GM18526 (cell line): ENCODE data around the gene FLT1.

Experiments used
- POLR2A ChIP-seq: IDR thresholded peaks from 3 replicates; pipeline ENCODE4 v1.6.1; 2011; ENCODE audit not compliant: insufficient read length; ENCODE audit errors: extremely low read depth

The FLT1 gene

DNA sequence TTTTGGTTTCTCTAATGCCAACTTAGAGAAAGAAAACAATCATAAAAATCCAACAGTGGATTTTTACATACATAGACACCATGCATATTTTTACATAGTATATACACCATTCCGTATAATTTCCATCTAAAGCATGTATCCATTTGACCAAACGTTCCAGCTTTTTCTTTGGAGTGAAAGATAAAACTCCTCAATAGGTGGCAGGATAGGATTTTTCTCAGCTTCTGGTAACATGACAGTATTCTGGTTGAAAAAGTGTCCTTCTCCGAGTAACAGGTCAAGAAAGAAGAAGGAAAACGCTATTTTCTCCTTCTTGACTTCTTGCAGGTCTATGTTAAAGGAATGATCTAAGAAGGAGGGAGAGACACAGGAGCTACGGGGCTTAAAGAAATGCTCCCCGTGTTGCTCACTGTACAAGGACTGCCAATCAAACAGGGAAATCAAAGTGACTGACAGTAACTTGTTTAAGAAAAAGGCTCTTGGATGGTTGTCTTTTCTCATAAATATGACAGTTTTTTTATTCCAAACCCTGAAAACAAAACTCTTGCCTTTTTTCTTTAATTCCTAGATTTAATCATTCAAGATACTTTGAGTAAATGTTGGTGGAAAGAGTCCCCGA, 11.5 kb downstream of the FLT1 start:
- TF ChIP-seq POLR2A = no peak

DNA sequence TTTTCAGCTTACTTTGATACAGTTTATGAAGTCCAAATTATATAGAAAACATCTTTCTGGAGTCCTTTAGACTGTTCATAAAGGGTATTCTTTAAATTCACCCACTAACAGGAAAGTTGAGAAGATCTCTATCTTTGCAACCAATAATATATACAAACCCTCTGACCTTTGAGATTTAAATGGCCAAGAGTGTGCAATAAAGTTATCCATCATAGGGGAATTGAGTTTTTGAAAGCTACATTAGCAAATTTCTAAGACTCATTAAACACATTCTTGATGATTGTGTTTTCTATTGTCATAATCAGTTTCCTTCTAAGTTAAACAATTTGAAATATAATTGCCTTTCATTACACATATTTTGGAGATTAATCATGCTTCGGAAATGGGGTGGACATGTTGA, 15.9 kb downstream of the FLT1 start:
- TF ChIP-seq POLR2A = no peak

DNA sequence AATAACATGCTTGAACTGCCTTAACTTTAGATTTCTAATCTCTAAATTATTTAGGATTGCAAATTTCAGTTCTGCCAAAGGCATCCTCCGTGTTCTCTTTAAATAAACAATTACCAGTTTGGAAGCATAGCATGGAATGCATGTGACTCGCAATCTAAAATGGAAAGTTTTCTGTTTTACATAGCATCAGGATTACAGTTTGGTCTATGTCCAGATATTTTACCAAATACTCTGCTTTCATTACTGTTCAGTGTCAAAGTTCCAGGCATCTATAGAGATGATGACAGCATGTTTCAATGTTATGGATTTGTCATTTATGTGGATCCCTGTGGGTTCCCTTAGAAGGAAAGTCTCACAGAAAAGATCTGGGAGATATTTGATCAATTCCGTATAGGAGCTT, 16.8 kb downstream of the FLT1 start:
- no peak for TF ChIP-seq POLR2A

DNA sequence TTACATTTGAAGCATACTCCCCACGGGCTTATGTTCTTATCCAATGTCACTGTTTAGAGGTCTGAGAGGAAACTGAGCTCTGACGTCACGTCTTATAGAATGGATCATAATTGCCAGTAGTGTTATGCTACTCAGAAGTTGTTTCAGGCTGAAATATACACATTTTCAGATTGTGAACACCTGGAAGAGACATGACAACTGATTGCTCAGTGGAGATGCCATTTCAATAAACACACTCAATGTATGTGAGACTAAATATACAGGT, 17.3 kb downstream of the FLT1 start:
- no peak for TF ChIP-seq POLR2A

DNA sequence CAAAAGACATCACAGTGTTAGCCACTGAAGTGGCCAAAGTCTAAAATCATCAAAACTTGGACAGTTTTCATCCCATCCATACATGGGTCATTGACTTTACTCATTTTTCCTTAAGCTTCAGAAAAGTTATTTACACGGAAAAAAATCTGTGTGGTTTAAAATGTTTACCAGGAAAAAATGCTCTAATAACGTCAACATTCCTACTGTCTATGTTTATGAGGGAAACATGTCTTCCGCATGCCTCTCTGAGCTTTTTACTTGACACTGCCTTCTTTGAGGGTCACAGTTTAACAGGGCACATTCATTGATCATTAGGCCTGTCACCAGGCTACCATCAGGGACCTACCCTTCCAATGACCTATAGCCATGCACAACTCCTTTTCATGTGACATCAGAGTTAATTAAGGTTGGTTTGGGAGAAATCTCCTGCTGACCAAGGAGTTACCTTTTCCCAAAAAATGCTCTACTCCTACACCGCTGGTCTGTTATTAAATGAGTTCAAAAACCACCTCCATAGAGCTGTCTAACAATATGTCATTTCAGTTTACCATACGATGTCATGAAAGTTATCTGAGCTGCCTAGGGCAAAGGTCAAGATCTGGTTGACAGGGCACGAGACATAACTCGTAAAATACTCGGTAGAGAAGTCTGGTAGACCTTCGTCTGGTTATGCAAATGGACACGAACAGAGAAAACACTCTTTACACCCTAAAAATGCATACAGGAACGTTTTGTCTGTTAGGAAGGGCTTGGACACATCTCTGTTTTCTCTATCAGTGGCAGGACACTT, 17.8 kb downstream of the FLT1 start:
- TF ChIP-seq POLR2A = no peak

DNA sequence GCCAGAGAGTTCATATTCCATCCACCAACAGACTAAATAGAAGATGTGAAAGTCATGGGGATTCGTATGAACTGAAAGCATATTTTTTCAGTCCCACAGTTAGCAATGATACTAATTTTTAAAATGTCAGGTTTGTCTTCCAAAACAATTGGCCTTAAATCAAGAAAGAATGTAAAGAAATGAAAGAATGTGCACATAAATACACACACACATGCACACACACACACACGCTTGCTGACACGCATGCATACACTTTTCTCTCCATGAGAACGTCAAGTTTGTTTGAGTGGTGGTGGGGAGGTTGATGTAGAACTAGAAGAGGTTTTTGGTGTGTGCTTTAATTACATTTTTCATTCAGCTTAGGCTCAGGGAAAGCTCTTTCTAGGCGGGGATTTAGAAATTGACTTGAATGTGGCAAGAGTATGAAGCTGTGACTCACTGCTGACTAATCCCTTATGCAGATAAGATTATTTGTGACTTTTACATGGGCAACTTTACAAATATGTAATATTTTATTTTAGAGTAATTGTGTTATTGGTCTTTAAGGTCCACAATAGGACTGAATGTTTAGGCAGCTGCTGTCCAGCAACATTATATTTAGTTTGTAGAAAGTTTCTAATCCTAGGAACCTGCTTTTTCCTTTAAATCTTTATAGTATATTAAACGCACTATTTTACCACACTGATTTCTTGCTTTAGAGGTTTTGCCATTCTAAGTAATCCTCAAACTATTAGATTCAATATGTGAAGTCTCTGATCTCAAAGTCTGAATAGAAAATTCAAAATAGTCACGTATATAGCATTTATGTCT, 18.8 kb downstream of the FLT1 start:
- no peak for TF ChIP-seq POLR2A

DNA sequence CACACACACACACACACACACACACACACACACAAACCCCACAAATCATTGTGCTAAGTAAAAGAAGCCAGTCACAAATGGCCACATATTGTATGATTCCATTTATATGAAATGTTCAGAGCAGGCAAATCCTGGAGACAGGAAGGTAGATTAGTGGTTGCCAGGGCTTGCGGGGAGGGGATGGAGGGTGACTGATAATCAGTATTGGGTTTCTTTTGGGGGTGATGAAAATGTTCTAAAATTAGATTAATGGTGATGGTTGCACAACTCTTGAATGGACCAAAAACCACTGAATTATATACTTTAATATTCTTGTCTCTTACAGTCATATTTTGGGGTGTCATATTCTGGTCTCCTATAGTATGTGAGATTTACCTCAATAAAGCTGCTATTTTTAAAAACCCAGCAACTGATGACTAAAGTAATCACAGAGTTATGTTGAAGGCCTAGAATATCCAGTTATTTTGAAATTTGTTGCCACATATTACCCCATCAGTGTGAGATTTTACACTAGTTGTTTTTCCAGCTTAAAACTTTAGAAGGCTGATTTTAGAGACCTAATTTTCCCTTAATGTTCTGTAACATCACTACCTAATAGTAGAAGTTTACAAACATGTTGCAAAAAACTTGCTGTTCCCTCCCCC, 20.3 kb downstream of the FLT1 start:
- no peak for TF ChIP-seq POLR2A

DNA sequence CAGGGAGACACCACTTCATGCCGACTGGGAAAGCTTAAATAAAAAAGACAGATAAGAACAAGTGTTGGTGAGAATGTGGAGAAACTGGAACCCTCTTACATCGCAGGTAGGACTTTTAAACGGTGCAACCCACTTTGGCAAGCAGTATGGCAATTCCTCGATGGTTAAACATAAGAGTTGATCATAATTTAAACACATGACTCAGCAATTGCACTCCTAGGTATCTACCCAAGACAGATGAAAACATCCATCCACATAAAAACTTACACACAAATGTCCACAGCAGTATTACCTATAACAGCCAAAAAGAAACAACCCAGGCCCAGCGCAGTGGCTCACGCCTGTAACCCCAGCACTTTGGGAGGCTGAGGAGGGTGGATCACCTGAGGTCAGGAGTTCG, 21.9 kb downstream of the FLT1 start:
- TF ChIP-seq POLR2A = no peak

DNA sequence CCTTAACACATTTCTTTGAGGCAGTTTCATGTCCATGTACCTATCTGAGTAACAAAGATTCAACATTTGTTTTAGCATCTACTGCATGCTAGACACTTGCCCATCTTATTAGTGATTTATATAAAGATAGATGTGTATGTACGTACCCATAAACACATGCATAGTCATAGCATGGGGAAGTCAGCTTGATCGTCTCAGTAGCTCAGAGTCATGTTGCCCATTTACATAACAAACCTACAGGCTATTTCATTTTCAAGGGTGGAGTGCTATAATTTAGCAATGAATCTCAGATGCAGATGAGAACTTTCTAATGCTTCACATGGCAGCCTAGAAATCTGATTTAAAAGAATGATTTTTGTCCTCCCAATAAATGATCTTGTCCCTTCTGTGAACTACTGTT, 23.5 kb downstream of the FLT1 start:
- no peak for TF ChIP-seq POLR2A

DNA sequence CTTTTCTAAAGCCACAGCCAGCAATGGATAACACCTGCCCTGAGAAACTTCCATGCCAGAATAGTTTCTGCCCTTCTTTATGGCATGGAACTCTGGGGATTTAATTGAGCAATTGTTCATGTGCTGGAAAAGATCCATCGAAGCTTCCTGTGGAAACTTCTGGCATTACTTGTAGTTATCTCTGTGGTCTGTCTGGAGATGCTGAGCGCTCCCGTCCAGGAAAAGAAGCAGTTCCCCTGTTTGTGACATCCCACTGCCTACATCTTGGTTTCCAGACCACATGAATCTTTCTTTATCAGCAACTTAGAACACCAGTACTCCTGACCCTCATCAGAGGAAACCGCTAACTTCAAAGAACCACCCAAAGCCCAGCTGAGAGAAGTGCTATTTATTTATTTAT, 24.6 kb downstream of the FLT1 start:
- TF ChIP-seq POLR2A = no peak

DNA sequence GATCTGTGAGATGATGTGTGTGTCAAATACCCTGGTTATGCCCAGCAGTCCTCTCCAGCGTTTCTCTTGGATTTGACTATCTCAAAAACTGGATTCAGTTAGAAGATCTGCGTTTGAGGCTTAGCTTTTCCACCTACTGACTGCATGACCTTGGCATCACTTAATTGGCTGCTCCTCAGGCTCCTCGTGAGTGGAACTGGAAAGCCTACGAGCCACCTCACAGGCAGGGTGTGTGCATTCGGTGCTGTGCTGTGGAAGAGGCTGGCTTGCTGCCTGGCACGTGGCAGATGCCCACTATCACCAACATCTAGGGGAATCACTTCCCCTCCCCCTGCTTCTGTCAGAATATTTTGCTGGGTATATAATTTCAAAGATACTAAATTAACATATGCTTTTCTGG, 25.6 kb downstream of the FLT1 start:
- no peak for TF ChIP-seq POLR2A

DNA sequence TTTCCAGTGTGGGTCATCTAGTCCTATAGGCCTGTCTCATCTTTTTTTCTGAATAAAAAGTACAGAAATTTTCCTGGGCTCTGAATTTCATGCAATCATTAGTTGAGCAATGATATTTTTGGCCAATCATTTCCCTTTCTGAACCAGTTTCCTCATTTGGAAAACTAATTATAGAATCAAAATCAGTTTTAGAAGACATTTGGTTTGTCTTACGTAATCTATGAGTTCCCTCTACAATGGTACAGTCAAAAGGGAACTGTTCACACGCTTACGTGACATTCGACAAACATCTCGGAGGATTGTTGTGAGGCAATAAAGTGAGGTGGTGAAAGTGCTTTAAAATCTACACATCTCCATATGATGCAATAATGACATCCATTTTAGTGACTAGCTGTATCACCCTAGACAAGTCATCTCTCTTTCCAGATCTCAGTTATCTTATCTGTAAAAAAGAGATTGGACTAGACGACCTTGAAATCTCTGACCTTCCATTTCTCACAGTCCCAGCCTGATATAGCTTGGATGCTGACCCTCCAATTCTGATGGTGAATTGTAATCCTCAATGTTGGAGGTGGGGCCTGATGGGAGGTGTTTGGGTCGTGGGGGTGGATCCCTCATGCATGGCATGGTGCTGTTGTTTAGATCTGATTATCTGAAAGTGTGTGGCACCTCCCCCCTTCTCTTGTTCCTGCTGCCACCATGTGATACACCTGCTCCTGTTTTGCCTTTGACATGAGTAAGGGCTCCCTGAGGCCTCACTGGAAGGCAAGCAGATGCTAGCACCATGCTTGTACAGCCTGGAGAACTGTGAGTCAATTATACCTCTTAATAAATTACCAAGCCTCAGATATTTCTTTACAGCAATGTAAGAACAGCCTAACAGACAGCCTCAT, 26.7 kb downstream of the FLT1 start:
- TF ChIP-seq POLR2A = no peak

DNA sequence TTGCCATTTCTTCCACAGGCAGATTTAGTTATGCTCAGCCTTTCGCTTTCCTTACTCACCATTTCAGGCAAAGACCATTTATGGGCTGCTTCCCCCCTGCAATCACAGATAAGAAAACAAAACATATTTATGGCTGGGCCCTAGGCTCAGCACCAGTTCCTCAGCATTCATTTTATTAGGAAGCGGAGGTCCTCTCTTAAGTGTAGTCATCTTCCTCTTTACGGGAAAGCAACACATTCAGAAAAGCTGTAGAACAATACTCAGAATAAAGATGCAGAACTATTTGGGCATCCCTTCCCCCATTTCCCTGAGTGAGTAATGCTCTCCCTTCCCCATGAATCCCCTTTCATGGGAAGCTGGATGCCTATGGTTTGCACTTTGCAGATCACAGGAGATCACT, 27.9 kb downstream of the FLT1 start:
- TF ChIP-seq POLR2A = no peak

DNA sequence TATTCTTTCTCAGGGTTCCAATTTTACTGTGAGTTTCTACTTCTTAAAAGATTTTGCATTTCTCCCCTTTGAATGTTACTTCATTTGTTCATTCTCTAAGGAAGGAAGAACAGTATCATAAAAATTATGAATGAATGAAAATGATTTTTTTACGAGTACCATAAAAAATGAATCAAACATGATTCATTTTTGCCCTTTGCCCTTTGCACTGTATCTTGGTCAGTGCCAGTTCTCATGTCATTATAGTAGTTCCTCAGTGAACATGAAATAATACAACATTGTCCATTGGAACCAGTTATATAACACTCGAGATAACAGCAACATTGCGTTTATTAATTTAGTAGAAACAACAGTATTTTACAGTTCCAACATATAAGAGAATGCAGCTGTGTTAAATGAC, 28.8 kb downstream of the FLT1 start:
- TF ChIP-seq POLR2A = no peak
